Measurements from ENCODE around the gene FKBP15. TPM values are rescaled to one million over a fixed set of nuclear protein-coding genes. Genes with fewer than 3 reads are reported as not detected.

FKBP15 gene
- polyA plus RNA-seq, 1 experiment: 28.5 TPM

- H3K27ac ChIP-seq (ENCODE audit: low read depth, low read length): no peak overlapping the region
- CTCF ChIA-PET: interaction anchor here (0.7 kb wide), 1 partner anchor 18 kb away, joined by 3 read pairs; no protein-coding TSS in a partner anchor
- no peaks in the 10 kb centered on the region for H3K9me3 ChIP-seq (ENCODE audit: control insufficient read depth, insufficient read depth, low read length)
- TF ChIP-seq, protein P1, sequence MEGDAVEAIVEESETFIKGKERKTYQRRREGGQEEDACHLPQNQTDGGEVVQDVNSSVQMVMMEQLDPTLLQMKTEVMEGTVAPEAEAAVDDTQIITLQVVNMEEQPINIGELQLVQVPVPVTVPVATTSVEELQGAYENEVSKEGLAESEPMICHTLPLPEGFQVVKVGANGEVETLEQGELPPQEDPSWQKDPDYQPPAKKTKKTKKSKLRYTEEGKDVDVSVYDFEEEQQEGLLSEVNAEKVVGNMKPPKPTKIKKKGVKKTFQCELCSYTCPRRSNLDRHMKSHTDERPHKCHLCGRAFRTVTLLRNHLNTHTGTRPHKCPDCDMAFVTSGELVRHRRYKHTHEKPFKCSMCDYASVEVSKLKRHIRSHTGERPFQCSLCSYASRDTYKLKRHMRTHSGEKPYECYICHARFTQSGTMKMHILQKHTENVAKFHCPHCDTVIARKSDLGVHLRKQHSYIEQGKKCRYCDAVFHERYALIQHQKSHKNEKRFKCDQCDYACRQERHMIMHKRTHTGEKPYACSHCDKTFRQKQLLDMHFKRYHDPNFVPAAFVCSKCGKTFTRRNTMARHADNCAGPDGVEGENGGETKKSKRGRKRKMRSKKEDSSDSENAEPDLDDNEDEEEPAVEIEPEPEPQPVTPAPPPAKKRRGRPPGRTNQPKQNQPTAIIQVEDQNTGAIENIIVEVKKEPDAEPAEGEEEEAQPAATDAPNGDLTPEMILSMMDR (IDR thresholded peaks at IDR 0.05; ENCODE audit: low read depth, low read length): no peak
- POLR2A ChIA-PET: interaction anchor here (1.2 kb wide), 1 partner anchor 15 kb away, joined by 3 read pairs; the partner anchor contains the start of genes FKBP15 and SLC31A1
- no peak for DNase-seq (ENCODE audit: low read depth, low spot score)
- no peak overlapping the region for H3K4me3 ChIP-seq (ENCODE audit: low read depth, low read length)
- no peaks in the 10 kb centered on the region for H3K27me3 ChIP-seq (ENCODE audit: control insufficient read depth, insufficient read depth, low read length)
These were observed 15.2 kb downstream of the FKBP15 start for GRCh38 chr9:113205861-113206260.

DNA sequence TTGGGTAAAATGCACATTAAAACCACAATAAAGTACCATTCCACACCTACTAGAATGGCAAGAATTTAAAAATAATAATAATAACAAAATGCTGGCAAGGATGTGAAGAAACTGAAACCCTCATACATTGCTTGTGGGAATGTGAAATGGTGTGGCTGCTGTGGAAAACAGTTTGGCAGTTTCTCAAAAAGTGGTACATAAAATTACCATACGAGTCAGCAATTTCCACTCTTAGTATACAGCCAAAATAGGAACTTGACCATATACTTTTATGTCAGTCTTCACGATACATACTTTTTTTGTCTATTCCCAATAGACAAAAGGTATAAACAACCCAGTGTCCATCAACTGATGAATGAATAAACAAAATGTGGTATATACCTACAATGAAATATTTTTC lies 15.6 kb downstream of the FKBP15 start:
- DNase-seq (ENCODE audit: low read depth, low spot score): no peak
- no peaks in the 10 kb centered on the region for H3K27me3 ChIP-seq (ENCODE audit: control insufficient read depth, insufficient read depth, low read length)
- ChIA-PET CTCF (no interaction called here), POLR2A (interaction anchor here (1.2 kb wide), 1 partner anchor 16 kb away, joined by 3 read pairs; the partner anchor contains the start of genes FKBP15 and SLC31A1)
- H3K27ac ChIP-seq (ENCODE audit: low read depth, low read length): no peak overlapping the region
- TF ChIP-seq, protein P1 (IDR thresholded peaks at IDR 0.05; ENCODE audit: low read depth, low read length): no peak
- H3K4me3 ChIP-seq (ENCODE audit: low read depth, low read length): no peak overlapping the region
- no peaks in the 10 kb centered on the region for H3K9me3 ChIP-seq (ENCODE audit: control insufficient read depth, insufficient read depth, low read length)

GRCh38 chr9:113199683-113200329 lies 21.3 kb downstream of the FKBP15 start:
- TF ChIP-seq, protein P1 (IDR thresholded peaks at IDR 0.05; ENCODE audit: low read depth, low read length): no peak
- DNase-seq (ENCODE audit: low read depth, low spot score): no peak
- no peaks in the 10 kb centered on the region for H3K9me3 ChIP-seq (ENCODE audit: control insufficient read depth, insufficient read depth, low read length)
- POLR2A ChIA-PET: no interaction called here
- no peak overlapping the region for H3K27ac ChIP-seq (ENCODE audit: low read depth, low read length)
- H3K4me3 ChIP-seq (ENCODE audit: low read depth, low read length): no peak overlapping the region
- CTCF ChIA-PET: no interaction called here
- H3K27me3 ChIP-seq (ENCODE audit: control insufficient read depth, insufficient read depth, low read length): no peaks in the 10 kb centered on the region

DNA sequence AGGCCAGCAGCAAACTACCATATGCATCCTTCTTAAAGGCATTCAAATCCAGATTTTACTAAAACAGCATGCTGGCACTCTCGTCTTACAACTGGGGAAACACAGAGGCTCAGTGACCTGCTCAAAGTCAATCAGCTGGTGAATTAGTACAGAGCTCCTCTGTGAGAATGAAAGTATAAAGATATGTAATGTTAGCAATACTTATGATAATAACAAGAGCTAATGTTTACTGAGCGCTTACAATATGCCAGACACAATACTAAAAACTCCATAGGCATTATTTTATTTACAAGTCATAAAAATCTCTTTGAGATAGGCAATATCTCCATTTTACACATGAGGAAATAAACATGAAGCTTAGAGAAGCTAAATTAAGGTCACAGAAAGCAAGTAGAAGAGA lies 28.6 kb downstream of the FKBP15 start:
- Histone ChIP-seq H3K27me3 (ENCODE audit: control insufficient read depth, insufficient read depth, low read length) (no peaks in the 10 kb centered on the region), H3K27ac (ENCODE audit: low read depth, low read length) (no peak overlapping the region), H3K9me3 (ENCODE audit: control insufficient read depth, insufficient read depth, low read length) (no peaks in the 10 kb centered on the region), H3K4me3 (ENCODE audit: low read depth, low read length) (no peak overlapping the region)
- POLR2A ChIA-PET: no interaction called here
- DNase-seq (ENCODE audit: low read depth, low spot score): no peak
- CTCF ChIA-PET: no interaction called here
- TF ChIP-seq, protein P1 (IDR thresholded peaks at IDR 0.05; ENCODE audit: low read depth, low read length): no peak

GRCh38 chr9:113187929-113188595 lies 33.0 kb downstream of the FKBP15 start:
- TF ChIP-seq, protein P1 (IDR thresholded peaks at IDR 0.05; ENCODE audit: low read depth, low read length): no peak
- ChIA-PET POLR2A (interaction anchor here (2.2 kb wide), 1 partner anchor 33 kb away, joined by 11 read pairs; the partner anchor contains the start of genes FKBP15 and SLC31A1), CTCF (interaction anchor here (0.5 to 1.1 kb wide), 2 partner anchors 18 to 86 kb away, joined by 3 read pairs; no protein-coding TSS in a partner anchor)
- Histone ChIP-seq H3K9me3 (ENCODE audit: control insufficient read depth, insufficient read depth, low read length) (no peaks in the 10 kb centered on the region), H3K27ac (ENCODE audit: low read depth, low read length) (peak overlapping the region; percentile 89), H3K4me3 (ENCODE audit: low read depth, low read length) (no peak overlapping the region), H3K27me3 (ENCODE audit: control insufficient read depth, insufficient read depth, low read length) (no peaks in the 10 kb centered on the region)
- DNase-seq (ENCODE audit: low read depth, low spot score): peak; percentile 76
